GM18502 (cell line): ENCODE results near the gene PLEKHA6.

Source experiments
- ATAC-seq: cut with Tn5 transposase; IDR thresholded peaks from one replicate; pipeline ENCODE4 v1.9.1; 2021; ENCODE audit warnings: mild to moderate bottlenecking; ENCODE audit not compliant: unreplicated experiment, poor library complexity

PLEKHA6 gene

DNA sequence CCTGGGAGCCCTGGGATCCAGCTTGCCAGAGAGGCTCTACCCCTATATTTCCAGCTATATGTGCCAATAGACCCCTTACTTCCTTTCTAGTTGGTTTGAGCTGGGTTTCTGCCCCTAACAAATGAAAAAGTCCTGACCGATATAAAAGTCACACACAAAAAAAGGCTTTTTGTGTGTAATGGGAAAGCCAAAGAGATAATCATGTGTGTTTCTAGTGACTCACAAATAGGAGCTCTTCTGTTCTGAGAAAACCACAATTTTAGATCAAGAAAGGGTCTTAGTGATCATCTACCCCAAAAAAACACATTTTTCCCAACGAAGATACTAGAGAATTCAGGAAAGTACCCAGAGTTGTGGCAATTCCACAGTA lies 23.0 kb upstream of the PLEKHA6 start:
- ATAC-seq: no peak

GRCh38 chr1:204380293-204380831 lies 20.6 kb upstream of the PLEKHA6 start:
- no peak for ATAC-seq

DNA sequence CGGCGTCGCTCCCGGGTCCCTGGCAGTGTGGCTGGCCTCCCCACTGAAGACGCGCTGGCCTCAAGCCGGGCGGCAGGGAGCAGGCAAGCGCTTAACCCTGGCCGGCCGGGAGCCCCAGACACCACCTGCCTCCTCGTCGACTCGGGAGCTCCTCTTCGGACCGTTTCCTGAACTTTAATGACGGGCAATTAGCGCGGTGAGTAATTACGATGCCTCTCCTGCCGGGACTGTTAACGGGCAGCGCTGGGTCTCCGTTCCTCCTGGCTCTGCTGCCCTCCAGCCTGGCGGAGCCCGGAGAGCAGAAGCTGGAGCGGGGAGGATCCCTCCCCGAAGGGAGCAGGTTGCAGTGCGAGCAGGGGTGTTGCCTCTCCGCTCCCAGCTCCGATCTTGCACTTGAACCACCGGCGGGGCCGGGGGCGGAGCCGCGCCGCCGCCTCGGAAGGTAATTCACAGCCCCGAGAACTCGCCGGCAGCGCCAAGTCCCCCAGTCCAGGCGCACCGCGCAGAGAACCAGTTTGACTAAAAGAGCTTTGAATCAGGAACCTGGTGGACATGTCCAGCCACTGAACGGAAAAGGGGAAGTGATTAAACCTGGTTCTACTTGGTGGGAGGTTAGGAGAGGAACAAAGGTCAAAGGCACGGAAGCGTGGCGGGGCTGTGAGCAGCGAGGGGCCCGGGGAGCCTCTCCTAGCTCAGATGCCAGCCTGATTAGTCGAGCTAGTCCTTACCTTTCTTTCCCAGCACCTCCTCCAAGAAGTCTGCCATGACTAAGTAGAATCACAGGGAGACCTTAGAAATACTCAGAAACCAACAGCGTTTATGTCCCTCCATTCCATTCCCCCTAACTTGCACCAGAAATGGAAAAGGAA lies 18.3 kb upstream of the PLEKHA6 start:
- no peak for ATAC-seq

- ATAC-seq: no peak
Measured at GRCh38 chr1:204376919-204377799, 17.4 kb upstream of the PLEKHA6 start.

- ATAC-seq: no peak
Measured at GRCh38 chr1:204376465-204376864, 16.7 kb upstream of the PLEKHA6 start.

GRCh38 chr1:204373911-204374310 lies 14.2 kb upstream of the PLEKHA6 start:
- ATAC-seq: no peak

DNA sequence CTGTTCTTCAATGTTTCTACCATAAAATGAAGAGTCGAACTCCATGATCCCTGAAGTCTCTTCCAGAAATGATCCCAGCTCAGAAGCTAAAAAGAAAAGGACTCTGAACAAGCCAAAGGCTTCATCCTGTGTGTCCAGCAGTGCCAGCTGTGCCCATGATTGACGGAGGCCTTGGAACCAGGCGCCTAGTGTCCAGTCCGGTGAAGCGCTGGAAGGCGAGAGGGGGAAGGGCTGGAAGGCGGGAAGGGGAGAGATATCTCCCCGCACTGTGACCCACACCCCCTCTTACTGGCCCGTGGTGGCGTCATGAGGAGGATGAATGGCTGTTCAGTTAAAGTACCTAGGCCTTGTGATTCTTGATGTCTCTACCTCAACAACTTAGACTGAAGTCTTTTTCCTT lies 10.4 kb upstream of the PLEKHA6 start:
- no peak for ATAC-seq

GRCh38 chr1:204368996-204369726 lies 9.4 kb upstream of the PLEKHA6 start:
- no peak for ATAC-seq

DNA sequence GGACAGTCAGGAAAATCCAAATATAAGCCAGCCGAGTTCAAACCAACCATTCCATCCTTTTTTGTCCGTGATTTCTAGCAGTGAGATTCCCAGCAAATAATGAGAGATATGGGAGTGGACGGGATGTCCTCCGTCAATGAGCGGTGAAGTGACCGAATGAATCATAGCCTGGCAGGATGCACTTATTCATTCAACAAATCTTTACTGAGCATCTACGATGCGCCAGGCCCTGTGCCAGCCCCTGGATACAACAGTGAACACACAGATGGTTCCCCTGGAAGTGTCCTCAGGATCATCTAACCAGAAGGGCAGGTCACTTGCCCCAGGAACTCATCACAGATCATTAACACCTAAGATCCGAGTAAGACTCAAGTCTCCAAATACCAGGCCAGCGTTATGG lies 8.2 kb upstream of the PLEKHA6 start:
- ATAC-seq: no peak

DNA sequence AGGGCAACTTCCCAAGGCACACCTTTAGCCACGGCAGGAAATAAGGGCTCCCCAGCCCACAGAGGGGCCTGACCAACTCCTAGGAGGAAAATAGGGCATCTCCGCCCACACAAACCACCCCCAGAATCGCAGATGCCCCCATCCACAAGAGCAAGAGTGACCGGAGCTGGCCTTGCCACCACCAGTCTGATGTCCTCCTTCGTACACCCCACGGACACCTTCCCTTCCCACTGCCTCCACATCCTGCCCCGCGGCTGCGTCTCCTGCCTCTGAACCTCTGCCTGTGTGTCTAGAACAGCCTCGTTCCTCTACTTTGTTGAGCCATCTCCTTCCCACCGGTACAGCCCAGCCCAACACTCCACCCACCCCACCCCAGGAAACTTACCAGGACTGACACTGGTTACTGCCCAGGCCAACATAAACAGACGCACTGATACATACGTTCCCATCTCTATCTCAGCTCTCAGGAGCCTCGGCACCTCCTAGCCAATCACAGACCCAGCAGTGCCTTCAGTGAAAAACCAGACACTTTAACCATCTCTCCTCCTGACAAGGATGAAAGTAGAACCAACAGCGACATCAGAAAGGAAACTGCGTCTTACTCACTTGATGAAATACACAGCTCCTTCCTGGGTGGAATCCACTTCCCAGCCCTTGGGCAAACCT lies 7.6 kb upstream of the PLEKHA6 start:
- ATAC-seq: no peak

DNA sequence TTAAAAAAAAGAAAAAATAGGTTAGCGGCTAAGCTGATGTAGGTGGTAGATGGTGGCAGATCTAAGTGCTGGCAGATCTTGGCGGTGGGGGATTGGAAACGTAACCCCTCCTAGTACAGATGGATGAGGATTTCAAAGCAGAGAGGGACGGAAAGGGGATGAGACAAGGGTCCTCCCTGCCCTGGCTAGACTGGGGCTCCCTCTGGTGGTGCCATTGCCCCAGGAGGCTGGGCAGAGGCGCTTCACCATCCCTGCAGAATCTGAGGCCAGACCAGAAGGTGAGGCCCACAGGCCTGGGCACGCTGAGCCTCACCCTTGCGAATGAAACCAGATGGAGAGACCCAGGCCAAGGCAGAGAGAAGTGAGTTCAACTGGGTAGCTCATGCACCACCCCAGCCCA lies 7.0 kb upstream of the PLEKHA6 start:
- no peak for ATAC-seq

- peak; percentile 60 for ATAC-seq
Measured at GRCh38 chr1:204363335-204364114, 3.8 kb upstream of the PLEKHA6 start.

DNA sequence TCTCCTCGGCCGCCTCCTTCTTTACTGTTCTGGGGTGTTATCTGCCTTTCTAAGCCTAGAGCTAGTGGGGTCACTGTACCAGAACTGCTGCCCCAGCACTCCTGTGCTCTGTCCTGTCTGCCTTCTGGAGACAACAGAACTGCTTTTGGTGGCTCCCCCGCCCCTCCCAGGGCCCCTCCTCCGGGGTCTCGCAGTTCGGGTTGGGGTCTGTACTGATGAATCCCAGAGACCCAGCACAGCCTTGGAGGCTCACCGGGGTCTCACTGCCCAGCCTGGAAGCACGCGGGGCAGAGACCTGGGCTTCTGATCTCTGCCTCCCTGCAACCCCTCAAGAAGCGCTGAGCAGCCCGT lies 3.2 kb upstream of the PLEKHA6 start:
- ATAC-seq: no peak

DNA sequence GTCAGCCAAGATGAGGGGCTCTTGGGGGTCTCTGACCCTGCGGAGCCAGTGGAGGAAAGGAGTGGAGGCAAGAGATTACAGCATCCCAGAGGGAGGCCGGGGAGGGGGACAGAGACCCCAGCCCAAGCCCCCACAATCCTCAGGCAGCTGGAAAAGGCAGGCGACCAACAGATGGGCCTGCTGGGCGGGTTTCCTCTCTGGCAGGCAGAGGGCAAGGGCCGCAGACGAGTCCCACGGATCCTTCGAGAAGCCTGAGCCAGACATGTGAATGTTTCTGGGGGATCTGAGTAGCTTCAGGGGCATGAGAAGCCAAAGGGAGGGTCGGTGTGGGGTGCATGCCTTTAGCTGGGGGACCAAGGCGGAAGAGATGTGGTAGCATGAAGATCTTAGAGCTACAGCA lies 2.1 kb upstream of the PLEKHA6 start:
- ATAC-seq: no peak

DNA sequence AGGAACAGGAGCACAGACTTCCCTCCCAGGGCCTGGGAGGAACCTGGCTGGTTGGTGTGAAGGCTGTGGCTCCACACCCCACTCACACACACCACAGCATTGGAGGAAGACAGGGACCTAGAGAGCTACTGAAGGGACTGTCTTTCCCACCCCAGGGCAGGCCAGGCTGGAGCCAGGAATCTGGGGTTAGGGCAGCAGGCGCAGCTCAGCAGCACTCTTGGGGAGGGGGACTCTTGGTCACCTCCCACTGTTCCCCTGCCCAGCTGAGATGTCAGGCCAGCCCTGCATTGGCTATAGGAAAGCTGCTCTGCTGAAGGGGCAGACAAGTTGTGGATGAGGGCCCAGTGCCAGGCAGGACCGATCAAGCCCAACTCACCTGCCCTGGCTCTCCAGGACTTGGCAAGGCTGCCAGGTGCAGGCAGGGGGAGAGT lies 1.6 kb upstream of the PLEKHA6 start:
- no peak for ATAC-seq

DNA sequence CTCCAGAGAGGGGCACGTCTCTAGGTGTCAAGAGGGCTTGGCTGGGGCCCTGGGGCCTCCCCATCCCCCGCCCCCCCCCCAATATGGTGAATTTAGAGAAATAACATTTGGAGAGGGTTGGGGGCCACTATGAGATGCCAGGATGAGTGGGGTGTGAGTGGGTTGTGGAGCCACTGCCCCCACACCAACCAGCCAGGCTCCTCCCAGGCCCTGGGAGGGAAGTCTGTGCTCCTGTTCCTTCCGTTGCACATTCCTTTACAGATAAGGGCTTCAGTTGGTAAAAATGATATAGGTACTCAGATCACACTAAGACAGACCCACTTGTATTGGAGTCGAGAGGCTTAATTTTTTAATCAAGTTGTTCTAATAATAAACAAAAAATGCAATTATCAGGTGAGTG lies 585 bp upstream of the PLEKHA6 start:
- ATAC-seq: no peak

GRCh38 chr1:204359131-204359473 lies 627 bp downstream of the PLEKHA6 start:
- no peak for ATAC-seq

GRCh38 chr1:204358605-204359004 lies 1.1 kb downstream of the PLEKHA6 start:
- no peak for ATAC-seq
